HepG2 (cell line): ENCODE results near the gene TMEM221. TPM values are rescaled to one million over a fixed set of nuclear protein-coding genes. Genes with fewer than 3 reads are reported as not detected.

Source experiments
- ARNT2 ChIP-seq: sonication (generic); formaldehyde crosslinking; IDR thresholded peaks from 2 replicates; pipeline ENCODE4 v1.8.0; 2022; ENCODE audit warnings: mild to moderate bottlenecking, low read depth, missing genetic modification reagents, moderate library complexity
- ATF1 ChIP-seq: IDR thresholded peaks from 2 replicates; pipeline ENCODE4 v1.6.1; 2016; ENCODE audit warnings: mild to moderate bottlenecking, control low read depth
- CERS6 ChIP-seq: sonication (generic); formaldehyde crosslinking; IDR thresholded peaks from 2 replicates; pipeline ENCODE4 v1.5.0; 2020; ENCODE audit warnings: missing genetic modification reagents
- CHD2 ChIP-seq: IDR thresholded peaks from 2 replicates; pipeline ENCODE4 v1.6.1; 2011; ENCODE audit warnings: low read depth, low read length, improper control_type of control experiment
- DNMT3B ChIP-seq: conservative IDR thresholded peaks from 2 replicates; pipeline ENCODE4 v1.6.1; 2016; ENCODE audit warnings: missing biosample characterization, control low read depth
- IKZF1 ChIP-seq: fragments of 450-650 bp; IDR thresholded peaks from 2 replicates; pipeline ENCODE4 v1.7.1; 2016
- KAT2B ChIP-seq: fragments of 150-350 bp; IDR thresholded peaks from 2 replicates; pipeline ENCODE4 v1.6.1; 2014; ENCODE audit warnings: low read depth, low read length, borderline replicate concordance
- KLF13 ChIP-seq: sonication (generic); formaldehyde crosslinking; IDR thresholded peaks from 2 replicates; pipeline ENCODE4 v1.4.0; 2020; ENCODE audit warnings: mild to moderate bottlenecking, missing genetic modification reagents
- PATZ1 ChIP-seq: sonication (generic); formaldehyde crosslinking; IDR thresholded peaks from 2 replicates; pipeline ENCODE4 v1.4.0; 2020; ENCODE audit warnings: missing genetic modification reagents
- PBX2 ChIP-seq: IDR thresholded peaks from 2 replicates; pipeline ENCODE4 v1.6.1; 2016; ENCODE audit warnings: control low read depth
- REST ChIP-seq, 2 experiments: IDR thresholded peaks; 2 replicates each; pipeline ENCODE4 v1.6.1; 2011 to 2012; ENCODE audit warnings: low read length in 2 of 2, borderline replicate concordance in 1 of 2, low read depth in 1 of 2, mild to moderate bottlenecking in 1 of 2, moderate library complexity in 1 of 2
- RXRA ChIP-seq: sonication (generic); formaldehyde crosslinking; IDR thresholded peaks from 2 replicates; pipeline ENCODE4 v1.5.1; 2020; ENCODE audit warnings: missing genetic modification reagents
- SOX6 ChIP-seq, 2 experiments: fragments of 450-650 bp in 1 of 2; sonication (generic) in 1 of 2; formaldehyde crosslinking in 1 of 2; IDR thresholded peaks; 2 replicates each; pipeline versions ENCODE4 v1.4.0 to v1.6.1; 2017 to 2020; ENCODE audit warnings: antibody characterized with exemption in 1 of 2, mild to moderate bottlenecking in 1 of 2, missing genetic modification reagents in 1 of 2
- SUZ12 ChIP-seq: fragments of 150-350 bp; IDR thresholded peaks from 2 replicates; pipeline ENCODE4 v1.6.1; 2014; ENCODE audit warnings: low read depth, low read length
- ZBTB46 ChIP-seq: sonication (generic); formaldehyde crosslinking; IDR thresholded peaks from 2 replicates; pipeline ENCODE4 v1.4.0; 2020; ENCODE audit warnings: mild to moderate bottlenecking, missing genetic modification reagents, borderline replicate concordance
- ZFAT ChIP-seq: sonication (generic); formaldehyde crosslinking; conservative IDR thresholded peaks from 2 replicates; pipeline ENCODE4 v1.8.1; 2023; ENCODE audit warnings: missing genetic modification reagents, inconsistent platforms
- ZNF251 ChIP-seq: sonication (generic); formaldehyde crosslinking; IDR thresholded peaks from 2 replicates; pipeline ENCODE4 v1.9.0; 2021; ENCODE audit warnings: mild to moderate bottlenecking, missing genetic modification reagents
- ZNF34 ChIP-seq: sonication (generic); formaldehyde crosslinking; IDR thresholded peaks from 2 replicates; pipeline ENCODE4 v1.4.0; 2020; ENCODE audit warnings: mild to moderate bottlenecking, missing genetic modification reagents, borderline replicate concordance
- ZNF510 ChIP-seq: sonication (generic); formaldehyde crosslinking; IDR thresholded peaks from 2 replicates; pipeline ENCODE4 v1.4.0; 2020; ENCODE audit warnings: low read depth, mild to moderate bottlenecking, missing genetic modification reagents
- ZNF652 ChIP-seq: IDR thresholded peaks from 2 replicates; pipeline ENCODE4 v1.6.1; 2016; ENCODE audit warnings: low read depth, borderline replicate concordance
- ZNF660 ChIP-seq: sonication (generic); formaldehyde crosslinking; IDR thresholded peaks from 2 replicates; pipeline ENCODE4 v1.5.1; 2020; ENCODE audit warnings: mild to moderate bottlenecking, low read depth, missing genetic modification reagents, borderline replicate concordance
- ZNF879 ChIP-seq: sonication (generic); formaldehyde crosslinking; IDR thresholded peaks from 2 replicates; pipeline ENCODE4 v1.8.1; 2023; ENCODE audit warnings: missing genetic modification reagents
- polyA plus RNA-seq, 8 experiments: library from polyadenylated mRNA; depleted of rRNA in 3 of 8; stranded (reverse) in 7 of 8; unstranded in 1 of 8; fragments of >200 nt; fragmentation: Illumina TruSeq in 4 of 8; extraction: Trizol in 4 of 8; gene quantifications; 2 replicates each; pipeline versions ENCODE4 v1.2.1 to v1.2.3, GENCODE V29; 2011 to 2016; ENCODE audit warnings: low read depth in 4 of 8, missing spikeins in 1 of 8, mixed read lengths in 1 of 8; ENCODE audit not compliant: insufficient read depth in 1 of 8
- total RNA-seq, 5 experiments: library from RNA; depleted of rRNA; stranded (reverse); fragments of >200 nt; fragmentation: Illumina TruSeq; extraction: Trizol; gene quantifications; 2 replicates each; pipeline ENCODE4 v1.2.3, GENCODE V29; 2016; ENCODE audit warnings: low read depth in 1 of 5

TMEM221 gene
- total and polyA plus RNA-seq, 2 of the 13 experiments (the other 11 are each of a cell fraction or from before 2014, with no cell fraction given): 0.33 to 0.77 TPM

GRCh38 chr19:17420475-17420924, 28.0 kb downstream of the TMEM221 start (continued):
- TF ChIP-seq PBX2 (no peak), ARNT2 (CRISPR knock-in tag) (no peak), DNMT3B (CRISPR knock-in tag) (no peak), ZNF34 (CRISPR knock-in tag) (no peak), ZNF879 (CRISPR knock-in tag) (0 out of 2 replicates have a peak, but pooled peaks have one; percentile 36), REST (IDR thresholded peaks at IDR 0.05; ENCODE audit: borderline replicate concordance in 1 of 2, low read depth in 1 of 2, low read length in 2 of 2) (no peak), KLF13 (CRISPR knock-in tag) (no peak), ZFAT (CRISPR knock-in tag) (no peak), ZNF652 (no peak), RXRA (CRISPR knock-in tag) (no peak), SOX6 (IDR thresholded peaks at IDR 0.05) (no peak), SOX6 (CRISPR knock-in tag; IDR thresholded peaks at IDR 0.05) (no peak), ZNF510 (no peak), ZNF251 (CRISPR knock-in tag) (no peak), SUZ12 (no peak), ATF1 (CRISPR knock-in tag) (no peak), ZNF660 (CRISPR knock-in tag) (no peak), PATZ1 (CRISPR knock-in tag) (peak; percentile 27; the same call in 1 of the 2 replicates), ZBTB46 (CRISPR knock-in tag) (no peak), KAT2B (no peak), CERS6 (CRISPR knock-in tag) (no peak), CHD2 (no peak), IKZF1 (no peak)
